ENCODE results near the gene TFR2. TPM values are rescaled to one million over a fixed set of nuclear protein-coding genes. Genes with fewer than 3 reads are reported as not detected.

Gene TFR2
- total and polyA plus RNA-seq, 9 of the 15 experiments (the other 6 are each of a cell fraction or from before 2014, with no cell fraction given) = 3.8 to 123 (median 51.1) TPM

GRCh38 chr7:100604028-100604975 lies 37.0 kb downstream of the TFR2 start (continued):
- no peak for TF ChIP-seq TCF7 (IDR thresholded peaks at IDR 0.05; ENCODE audit: borderline replicate concordance)
- TF ChIP-seq KDM2B (CRISPR knock-in tag; IDR thresholded peaks at IDR 0.05) = peak; percentile 47; the same call in 1 of the 2 replicates
- TF ChIP-seq DDX20 (tag; IDR thresholded peaks at IDR 0.05; ENCODE audit: low read depth) = no peak
- no peak for TF ChIP-seq RBM39 (optimal IDR thresholded peaks at IDR 0.05; ENCODE audit: low read depth, low read length)
- no peak for TF ChIP-seq HOXB6 (CRISPR knock-in tag; IDR thresholded peaks at IDR 0.05; ENCODE audit: borderline replicate concordance)
- TF ChIP-seq HDGF (IDR thresholded peaks at IDR 0.05) = no peak; the same call in 1 of the 2 replicates
- no peak for TF ChIP-seq SIX5 (IDR thresholded peaks at IDR 0.05; ENCODE audit: borderline replicate concordance in 1 of 2, insufficient read depth in 1 of 2, low read depth in 1 of 2, low read length in 2 of 2)
- TF ChIP-seq MAFF (IDR thresholded peaks at IDR 0.05; ENCODE audit: low read length) = no peak
- TF ChIP-seq SMARCA5 (IDR thresholded peaks at IDR 0.05) = 0 out of 2 replicates have a peak, but pooled peaks have one; percentile 31
- no peak for TF ChIP-seq ZNF589 (CRISPR knock-in tag; IDR thresholded peaks at IDR 0.05; ENCODE audit: low read depth)
- no peak for TF ChIP-seq MCM3 (IDR thresholded peaks at IDR 0.05)
- TF ChIP-seq RFX7 (CRISPR knock-in tag; IDR thresholded peaks at IDR 0.05) = no peak
- TF ChIP-seq MTA1 (IDR thresholded peaks at IDR 0.05; ENCODE audit: borderline replicate concordance) = peak; percentile 60; the same call in 1 of the 2 replicates
- no peak for TF ChIP-seq ZNF175 (CRISPR knock-in tag; IDR thresholded peaks at IDR 0.05; ENCODE audit: low read depth)
- TF ChIP-seq NCOA1 (IDR thresholded peaks at IDR 0.05; ENCODE audit: low read depth) = no peak; the same call in 1 of the 2 replicates
- TF ChIP-seq MYBL2 (IDR thresholded peaks at IDR 0.05; ENCODE audit: low read depth) = no peak
- TF ChIP-seq MYBL2 (CRISPR knock-in tag; IDR thresholded peaks at IDR 0.05; ENCODE audit: borderline replicate concordance) = no peak
- TF ChIP-seq NCOA2 (IDR thresholded peaks at IDR 0.05; ENCODE audit: partially characterized antibody in 2 of 2) = no peak
- TF ChIP-seq ZNF274 (IDR thresholded peaks at IDR 0.05; ENCODE audit: borderline replicate concordance, low read depth, low read length) = no peak
- peak; percentile 54; the same call in 1 of the 2 replicates for TF ChIP-seq MBD2 (IDR thresholded peaks at IDR 0.05; ENCODE audit: borderline replicate concordance, low read depth)
- no peak for TF ChIP-seq TSC22D4 (tag; IDR thresholded peaks at IDR 0.05)
- no peak for TF ChIP-seq TEAD4 (IDR thresholded peaks at IDR 0.05; ENCODE audit: low read length)
- no peak for TF ChIP-seq TEAD4 (CRISPR knock-in tag; IDR thresholded peaks at IDR 0.05; ENCODE audit: borderline replicate concordance)
- TF ChIP-seq ZSCAN32 (CRISPR knock-in tag; IDR thresholded peaks at IDR 0.05) = no peak
- TF ChIP-seq BRF1 (IDR thresholded peaks at IDR 0.05; ENCODE audit: borderline replicate concordance, extremely low read depth, insufficient read length) = no peak
- no peak for TF ChIP-seq ATF3 (IDR thresholded peaks at IDR 0.05)
- no peak for TF ChIP-seq ATF3 (CRISPR knock-in tag; conservative IDR thresholded peaks at IDR 0.05)
- peak; percentile 65; the same call in 1 of the 2 replicates for TF ChIP-seq SIN3B (IDR thresholded peaks at IDR 0.05; ENCODE audit: low read depth)
- peak; percentile 83 for TF ChIP-seq SMAD4 (CRISPR knock-in tag; conservative IDR thresholded peaks at IDR 0.05)
- TF ChIP-seq WHSC1 (IDR thresholded peaks at IDR 0.05; ENCODE audit: low read length) = no peak
- no peak; the same call in 1 of the 2 replicates for TF ChIP-seq ILF3 (IDR thresholded peaks at IDR 0.05; ENCODE audit: borderline replicate concordance)
- TF ChIP-seq FOSL1 (tag; conservative IDR thresholded peaks at IDR 0.05) = 0 out of 2 replicates have a peak, but pooled peaks have one; percentile 47

Measured in K562 (cell line).